Measurements from ENCODE around the gene NPM3. TPM values are rescaled to one million over a fixed set of nuclear protein-coding genes. Genes with fewer than 3 reads are reported as not detected.

Gene NPM3
- total and polyA plus RNA-seq, 5 donors from 2014 or later = 3.1 to 7.3 (median 3.1) TPM

GRCh38 chr10:101771380-101771779 is 11.9 kb downstream of the NPM3 start:
- peak overlapping the region in 1 of 4 donors; percentile 32 for H3K4me3 Mint-ChIP-seq
- Histone ChIP-seq H3K9me3 (ENCODE audit: control insufficient read depth in 2 of 2, low read length in 2 of 2) (no peaks in the 10 kb centered on the region), H3K4me1 (ENCODE audit: control insufficient read depth, insufficient read depth, low read length, poor library complexity, severe bottlenecking) (peaks cover 15% of the 10 kb centered on the region), H3K36me3 (ENCODE audit: control insufficient read depth, insufficient read depth, low read length) (no peaks in the 10 kb centered on the region), H3K4me3 (ENCODE audit: low read depth, low read length) (no peak overlapping the region), H3K27me3 (ENCODE audit: control insufficient read depth, insufficient read depth, low read length) (peaks cover 10% of the 10 kb centered on the region), H3K27ac (ENCODE audit: insufficient read depth, low read length, poor library complexity, severe bottlenecking) (no peak overlapping the region)
- no peak overlapping the region for H3K27ac Mint-ChIP-seq
- no peak for DNase-seq
- H3K9me3 Mint-ChIP-seq = no peaks in the 10 kb centered on the region
- no peaks in the 10 kb centered on the region for H3K36me3 Mint-ChIP-seq
- H3K4me1 Mint-ChIP-seq = peaks cover 0 to 21% (median 6%) of the 10 kb centered on the region in 4 donors
- no peak for ATAC-seq (ENCODE audit: low read depth in 2 of 2)
- peaks cover 62% of the 10 kb centered on the region for H3K27me3 Mint-ChIP-seq

GRCh38 chr10:101770331-101771215 is 12.7 kb downstream of the NPM3 start:
- Mint-ChIP-seq H3K4me3 (no peak overlapping the region), H3K27ac (no peak overlapping the region), H3K4me1 (peaks cover 0 to 21% (median 6%) of the 10 kb centered on the region in 4 donors), H3K27me3 (peaks cover 70% of the 10 kb centered on the region), H3K36me3 (no peaks in the 10 kb centered on the region), H3K9me3 (no peaks in the 10 kb centered on the region)
- ATAC-seq (ENCODE audit: low read depth in 2 of 2) = no peak
- Histone ChIP-seq H3K4me1 (ENCODE audit: control insufficient read depth, insufficient read depth, low read length, poor library complexity, severe bottlenecking) (peaks cover 12% of the 10 kb centered on the region), H3K27me3 (ENCODE audit: control insufficient read depth, insufficient read depth, low read length) (peaks cover 14% of the 10 kb centered on the region), H3K4me3 (ENCODE audit: low read depth, low read length) (no peak overlapping the region), H3K36me3 (ENCODE audit: control insufficient read depth, insufficient read depth, low read length) (no peaks in the 10 kb centered on the region), H3K9me3 (ENCODE audit: control insufficient read depth in 2 of 2, low read length in 2 of 2) (no peaks in the 10 kb centered on the region), H3K27ac (ENCODE audit: insufficient read depth, low read length, poor library complexity, severe bottlenecking) (no peak overlapping the region)
- no peak for DNase-seq

GRCh38 chr10:101769541-101770180 is 13.6 kb downstream of the NPM3 start:
- Histone ChIP-seq H3K27me3 (ENCODE audit: control insufficient read depth, insufficient read depth, low read length) (peaks cover 14% of the 10 kb centered on the region), H3K36me3 (ENCODE audit: control insufficient read depth, insufficient read depth, low read length) (no peaks in the 10 kb centered on the region), H3K27ac (ENCODE audit: insufficient read depth, low read length, poor library complexity, severe bottlenecking) (no peak overlapping the region), H3K4me3 (ENCODE audit: low read depth, low read length) (no peak overlapping the region), H3K4me1 (ENCODE audit: control insufficient read depth, insufficient read depth, low read length, poor library complexity, severe bottlenecking) (peaks cover 3% of the 10 kb centered on the region), H3K9me3 (ENCODE audit: control insufficient read depth in 2 of 2, low read length in 2 of 2) (no peaks in the 10 kb centered on the region)
- Mint-ChIP-seq H3K4me3 (no peak overlapping the region), H3K4me1 (peaks cover 0 to 14% (median 6%) of the 10 kb centered on the region in 4 donors), H3K36me3 (no peaks in the 10 kb centered on the region), H3K27ac (no peak overlapping the region), H3K27me3 (peaks cover 70% of the 10 kb centered on the region), H3K9me3 (no peaks in the 10 kb centered on the region)
- DNase-seq = no peak
- no peak for ATAC-seq (ENCODE audit: low read depth in 2 of 2)

GRCh38 chr10:101768791-101769170 is 14.5 kb downstream of the NPM3 start:
- no peaks in the 10 kb centered on the region for H3K36me3 Mint-ChIP-seq
- H3K9me3 Mint-ChIP-seq = no peaks in the 10 kb centered on the region
- H3K4me1 Mint-ChIP-seq = peaks cover 0 to 8% (median 3%) of the 10 kb centered on the region in 4 donors
- no peak overlapping the region for H3K4me3 Mint-ChIP-seq
- Histone ChIP-seq H3K36me3 (ENCODE audit: control insufficient read depth, insufficient read depth, low read length) (no peaks in the 10 kb centered on the region), H3K27ac (ENCODE audit: insufficient read depth, low read length, poor library complexity, severe bottlenecking) (no peak overlapping the region), H3K9me3 (ENCODE audit: control insufficient read depth in 2 of 2, low read length in 2 of 2) (no peaks in the 10 kb centered on the region), H3K4me3 (ENCODE audit: low read depth, low read length) (no peak overlapping the region), H3K4me1 (ENCODE audit: control insufficient read depth, insufficient read depth, low read length, poor library complexity, severe bottlenecking) (no peaks in the 10 kb centered on the region), H3K27me3 (ENCODE audit: control insufficient read depth, insufficient read depth, low read length) (peaks cover 14% of the 10 kb centered on the region)
- H3K27ac Mint-ChIP-seq = no peak overlapping the region
- ATAC-seq (ENCODE audit: low read depth in 2 of 2) = no peak
- peaks cover 63% of the 10 kb centered on the region for H3K27me3 Mint-ChIP-seq
- DNase-seq = no peak

- no peak overlapping the region for H3K27ac Mint-ChIP-seq
- no peak overlapping the region for H3K4me3 Mint-ChIP-seq
- no peaks in the 10 kb centered on the region for H3K9me3 Mint-ChIP-seq
- peaks cover 0 to 5% (median 0%) of the 10 kb centered on the region in 4 donors for H3K4me1 Mint-ChIP-seq
- Histone ChIP-seq H3K4me3 (ENCODE audit: low read depth, low read length) (no peak overlapping the region), H3K27me3 (ENCODE audit: control insufficient read depth, insufficient read depth, low read length) (peaks cover 14% of the 10 kb centered on the region), H3K4me1 (ENCODE audit: control insufficient read depth, insufficient read depth, low read length, poor library complexity, severe bottlenecking) (no peaks in the 10 kb centered on the region), H3K27ac (ENCODE audit: insufficient read depth, low read length, poor library complexity, severe bottlenecking) (no peak overlapping the region), H3K36me3 (ENCODE audit: control insufficient read depth, insufficient read depth, low read length) (no peaks in the 10 kb centered on the region), H3K9me3 (ENCODE audit: control insufficient read depth in 2 of 2, low read length in 2 of 2) (no peaks in the 10 kb centered on the region)
- H3K27me3 Mint-ChIP-seq = peaks cover 63% of the 10 kb centered on the region
- DNase-seq (no peak), ATAC-seq (ENCODE audit: low read depth in 2 of 2) (no peak)
- no peaks in the 10 kb centered on the region for H3K36me3 Mint-ChIP-seq
These were observed 15.1 kb downstream of the NPM3 start for GRCh38 chr10:101767966-101768790.

- Mint-ChIP-seq H3K4me3 (no peak overlapping the region), H3K9me3 (no peaks in the 10 kb centered on the region), H3K4me1 (peaks cover 0 to 5% (median 0%) of the 10 kb centered on the region in 4 donors), H3K27ac (no peak overlapping the region), H3K27me3 (peaks cover 60% of the 10 kb centered on the region), H3K36me3 (no peaks in the 10 kb centered on the region)
- no peak overlapping the region for H3K27ac ChIP-seq (ENCODE audit: insufficient read depth, low read length, poor library complexity, severe bottlenecking)
- H3K9me3 ChIP-seq (ENCODE audit: control insufficient read depth in 2 of 2, low read length in 2 of 2) = no peaks in the 10 kb centered on the region
- peaks cover 10% of the 10 kb centered on the region for H3K27me3 ChIP-seq (ENCODE audit: control insufficient read depth, insufficient read depth, low read length)
- H3K4me3 ChIP-seq (ENCODE audit: low read depth, low read length) = no peak overlapping the region
- no peak for DNase-seq
- ATAC-seq (ENCODE audit: low read depth in 2 of 2) = no peak
- no peaks in the 10 kb centered on the region for H3K4me1 ChIP-seq (ENCODE audit: control insufficient read depth, insufficient read depth, low read length, poor library complexity, severe bottlenecking)
- H3K36me3 ChIP-seq (ENCODE audit: control insufficient read depth, insufficient read depth, low read length) = no peaks in the 10 kb centered on the region
These were observed 15.7 kb downstream of the NPM3 start for GRCh38 chr10:101767600-101767945.

GRCh38 chr10:101766753-101767599 is 16.3 kb downstream of the NPM3 start:
- no peak for DNase-seq
- no peak for ATAC-seq (ENCODE audit: low read depth in 2 of 2)
- no peaks in the 10 kb centered on the region for H3K4me1 ChIP-seq (ENCODE audit: control insufficient read depth, insufficient read depth, low read length, poor library complexity, severe bottlenecking)
- no peak overlapping the region for H3K27ac ChIP-seq (ENCODE audit: insufficient read depth, low read length, poor library complexity, severe bottlenecking)
- peaks cover 4% of the 10 kb centered on the region for H3K27me3 ChIP-seq (ENCODE audit: control insufficient read depth, insufficient read depth, low read length)
- Mint-ChIP-seq H3K36me3 (no peaks in the 10 kb centered on the region), H3K9me3 (no peaks in the 10 kb centered on the region), H3K27me3 (peaks cover 56% of the 10 kb centered on the region), H3K27ac (no peak overlapping the region), H3K4me3 (no peak overlapping the region), H3K4me1 (peaks cover 0 to 5% (median 0%) of the 10 kb centered on the region in 4 donors)
- H3K36me3 ChIP-seq (ENCODE audit: control insufficient read depth, insufficient read depth, low read length) = no peaks in the 10 kb centered on the region
- H3K9me3 ChIP-seq (ENCODE audit: control insufficient read depth in 2 of 2, low read length in 2 of 2) = no peaks in the 10 kb centered on the region
- no peak overlapping the region for H3K4me3 ChIP-seq (ENCODE audit: low read depth, low read length)

Measured in CD4-positive, CD25-positive, alpha-beta regulatory T cell (primary cell).